Natural killer cell (primary cell): Measurements from ENCODE around the gene SUN5. TPM values are rescaled to one million over a fixed set of nuclear protein-coding genes. Genes with fewer than 3 reads are reported as not detected.

ENCODE experiments used
- ATAC-seq, 3 donors: fragments of 150-1000 bp in 2 of 3; fragments of 200-7000 bp in 1 of 3; cut with Tn5 transposase; 1 replicate in 1 of 3; 2 replicates in 2 of 3; pipeline ENCODE4 v1.10.0; 2021; ENCODE audit warnings: mild to moderate bottlenecking in 2 of 3, moderate library complexity in 2 of 3
- DNase-seq, 2 donors: peaks; one replicate each; pipeline versions ENCODE4 v3.0.0 to v3.0.0-alpha.2; 2013 to 2021; ENCODE audit warnings: mixed read lengths in 1 of 2
- H3K27ac ChIP-seq: one replicate; pipeline ENCODE4 v1.5.1; 2013; ENCODE audit warnings: mild to moderate bottlenecking, low read length
- H3K27me3 ChIP-seq: one replicate; pipeline ENCODE4 v1.6.1; 2013; ENCODE audit warnings: low read length; ENCODE audit not compliant: control insufficient read depth, insufficient read depth
- H3K36me3 ChIP-seq: one replicate; pipeline ENCODE4 v1.6.1; 2013; ENCODE audit warnings: low read length; ENCODE audit not compliant: control insufficient read depth, insufficient read depth
- H3K4me1 ChIP-seq: one replicate; pipeline ENCODE4 v1.6.1; 2013; ENCODE audit warnings: low read length; ENCODE audit not compliant: control insufficient read depth, insufficient read depth
- H3K4me3 ChIP-seq: one replicate; pipeline ENCODE4 v1.5.1; 2013; ENCODE audit warnings: low read length
- H3K9me3 ChIP-seq: one replicate; pipeline ENCODE4 v1.6.1; 2013; ENCODE audit warnings: low read length; ENCODE audit not compliant: control insufficient read depth, insufficient read depth
- H3K27ac Mint-ChIP-seq, 2 donors: one replicate each; pipeline ENCODE4 v1.8.0; 2022; ENCODE audit warnings: mild to moderate bottlenecking in 2 of 2, mixed read lengths in 2 of 2, moderate library complexity in 1 of 2
- H3K27me3 Mint-ChIP-seq, 2 donors: one replicate each; pipeline ENCODE4 v1.8.0; 2022; ENCODE audit warnings: low read depth in 2 of 2, mixed read lengths in 2 of 2
- H3K36me3 Mint-ChIP-seq: one replicate; pipeline ENCODE4 v1.8.0; 2022; ENCODE audit warnings: mixed read lengths
- H3K4me1 Mint-ChIP-seq, 2 donors: one replicate each; pipeline ENCODE4 v1.8.0; 2022; ENCODE audit warnings: mixed read lengths in 2 of 2
- H3K4me3 Mint-ChIP-seq: one replicate; pipeline ENCODE4 v1.8.0; 2022; ENCODE audit warnings: mild to moderate bottlenecking, moderate library complexity, mixed read lengths
- H3K9me3 Mint-ChIP-seq, 2 donors: one replicate each; pipeline ENCODE4 v1.8.0; 2022; ENCODE audit warnings: mixed read lengths in 2 of 2
- CTCF ChIP-seq: fragments of 200-600 bp; IDR thresholded peaks from one replicate; pipeline ENCODE4 v1.8.0; 2022; ENCODE audit warnings: antibody characterized with exemption
- WGBS: methylation state at CpG from one replicate; pipeline ENCODE4 v1.1.7; 2013; ENCODE audit warnings: missing lambda C conversion rate; ENCODE audit not compliant: insufficient coverage; 5-methylcytosine and 5-hydroxymethylcytosine counted together
- intact Hi-C: fragments of 100-400 bp; cut with micrococcal nuclease; formaldehyde crosslinking; loops from one replicate; pipeline ENCODE4 v1.14.2; 2022
- total RNA-seq, 4 donors: library from RNA; stranded (reverse); fragments of 120-200 nt in 1 of 4; gene quantifications; one replicate each; pipeline versions ENCODE4 v1.2.3 to v1.2.4, GENCODE V29; 2013 to 2022

SUN5 gene
- total RNA-seq, 3 donors from 2014 or later (not counting 1 experiment from before 2014, with no cell fraction given), result not detected

GRCh38 chr20:32978009-32978335 lies 26.3 kb downstream of the SUN5 start:
- DNase-seq, result no peak
- H3K36me3 Mint-ChIP-seq, result no peaks in the 10 kb centered on the region
- Histone ChIP-seq H3K27me3 (no peaks in the 10 kb centered on the region), H3K4me3 (no peak overlapping the region), H3K27ac (no peak overlapping the region), H3K4me1 (peaks cover 2% of the 10 kb centered on the region), H3K36me3 (no peaks in the 10 kb centered on the region), H3K9me3 (peaks cover 11% of the 10 kb centered on the region)
- no peak overlapping the region for H3K27ac Mint-ChIP-seq
- intact Hi-C loops, result no loop called here
- no peaks in the 10 kb centered on the region for H3K27me3 Mint-ChIP-seq
- H3K9me3 Mint-ChIP-seq, result peaks cover 0 to 2% of the 10 kb centered on the region in 2 donors
- peaks cover 0 to 11% of the 10 kb centered on the region in 2 donors for H3K4me1 Mint-ChIP-seq
- 93% methylated on average over 7 of the region's 7 CpGs for WGBS
- ATAC-seq, result no peak
- H3K4me3 Mint-ChIP-seq, result no peak overlapping the region
- TF ChIP-seq CTCF, result no peak

- no peak for TF ChIP-seq CTCF
- Mint-ChIP-seq H3K9me3 (peaks cover 0 to 2% of the 10 kb centered on the region in 2 donors), H3K4me1 (peaks cover 0 to 11% of the 10 kb centered on the region in 2 donors), H3K36me3 (no peaks in the 10 kb centered on the region), H3K4me3 (no peak overlapping the region), H3K27me3 (no peaks in the 10 kb centered on the region), H3K27ac (no peak overlapping the region)
- Histone ChIP-seq H3K4me3 (no peak overlapping the region), H3K9me3 (peaks cover 11% of the 10 kb centered on the region), H3K27ac (no peak overlapping the region), H3K27me3 (no peaks in the 10 kb centered on the region), H3K4me1 (peaks cover 8% of the 10 kb centered on the region), H3K36me3 (no peaks in the 10 kb centered on the region)
- 96% methylated on average over 12 of the region's 13 CpGs for WGBS
- intact Hi-C loops, result no loop called here
- no peak for DNase-seq
- ATAC-seq, result no peak
Observed at GRCh38 chr20:32977281-32978008, 26.8 kb downstream of the SUN5 start.

GRCh38 chr20:32976746-32977145 lies 27.5 kb downstream of the SUN5 start:
- Histone ChIP-seq H3K27me3 (no peaks in the 10 kb centered on the region), H3K9me3 (peaks cover 11% of the 10 kb centered on the region), H3K4me1 (peaks cover 14% of the 10 kb centered on the region), H3K4me3 (no peak overlapping the region), H3K27ac (no peak overlapping the region), H3K36me3 (no peaks in the 10 kb centered on the region)
- TF ChIP-seq CTCF, result no peak
- Mint-ChIP-seq H3K9me3 (peaks cover 0 to 2% of the 10 kb centered on the region in 2 donors), H3K27ac (peak overlapping the region; percentile 6 to 71), H3K27me3 (no peaks in the 10 kb centered on the region), H3K4me1 (peaks cover 0 to 11% of the 10 kb centered on the region in 2 donors), H3K4me3 (no peak overlapping the region), H3K36me3 (no peaks in the 10 kb centered on the region)
- ATAC-seq (no peak), DNase-seq (peak in 1 of 2 donors; percentile 47)
- intact Hi-C loops, result no loop called here
- 44% methylated on average over 6 of the region's 6 CpGs for WGBS
